GM19395 (cell line): ENCODE results near the gene ASB5.

Source experiments
- ATAC-seq: cut with Tn5 transposase; IDR thresholded peaks from one replicate; pipeline ENCODE4 v1.9.1; 2021; ENCODE audit warnings: mild to moderate bottlenecking, moderate library complexity; ENCODE audit not compliant: unreplicated experiment

Gene ASB5

GRCh38 chr4:176185051-176185450 lies 84.0 kb downstream of the ASB5 start:
- no peak for ATAC-seq
